Cerebellar cortex (tissue), 1 donor: Measurements from ENCODE around the gene VWA5B1.
"Not testable (repeated sequence)": the region's sequence is repeated elsewhere in the genome, so short reads cannot be mapped to it uniquely, and the experiment has no call there.

Experiments
- DNase-seq: peaks from one replicate; pipeline ENCODE4 v3.0.0-alpha.2; 2015; ENCODE audit warnings: low spot score

The VWA5B1 gene, protein sequence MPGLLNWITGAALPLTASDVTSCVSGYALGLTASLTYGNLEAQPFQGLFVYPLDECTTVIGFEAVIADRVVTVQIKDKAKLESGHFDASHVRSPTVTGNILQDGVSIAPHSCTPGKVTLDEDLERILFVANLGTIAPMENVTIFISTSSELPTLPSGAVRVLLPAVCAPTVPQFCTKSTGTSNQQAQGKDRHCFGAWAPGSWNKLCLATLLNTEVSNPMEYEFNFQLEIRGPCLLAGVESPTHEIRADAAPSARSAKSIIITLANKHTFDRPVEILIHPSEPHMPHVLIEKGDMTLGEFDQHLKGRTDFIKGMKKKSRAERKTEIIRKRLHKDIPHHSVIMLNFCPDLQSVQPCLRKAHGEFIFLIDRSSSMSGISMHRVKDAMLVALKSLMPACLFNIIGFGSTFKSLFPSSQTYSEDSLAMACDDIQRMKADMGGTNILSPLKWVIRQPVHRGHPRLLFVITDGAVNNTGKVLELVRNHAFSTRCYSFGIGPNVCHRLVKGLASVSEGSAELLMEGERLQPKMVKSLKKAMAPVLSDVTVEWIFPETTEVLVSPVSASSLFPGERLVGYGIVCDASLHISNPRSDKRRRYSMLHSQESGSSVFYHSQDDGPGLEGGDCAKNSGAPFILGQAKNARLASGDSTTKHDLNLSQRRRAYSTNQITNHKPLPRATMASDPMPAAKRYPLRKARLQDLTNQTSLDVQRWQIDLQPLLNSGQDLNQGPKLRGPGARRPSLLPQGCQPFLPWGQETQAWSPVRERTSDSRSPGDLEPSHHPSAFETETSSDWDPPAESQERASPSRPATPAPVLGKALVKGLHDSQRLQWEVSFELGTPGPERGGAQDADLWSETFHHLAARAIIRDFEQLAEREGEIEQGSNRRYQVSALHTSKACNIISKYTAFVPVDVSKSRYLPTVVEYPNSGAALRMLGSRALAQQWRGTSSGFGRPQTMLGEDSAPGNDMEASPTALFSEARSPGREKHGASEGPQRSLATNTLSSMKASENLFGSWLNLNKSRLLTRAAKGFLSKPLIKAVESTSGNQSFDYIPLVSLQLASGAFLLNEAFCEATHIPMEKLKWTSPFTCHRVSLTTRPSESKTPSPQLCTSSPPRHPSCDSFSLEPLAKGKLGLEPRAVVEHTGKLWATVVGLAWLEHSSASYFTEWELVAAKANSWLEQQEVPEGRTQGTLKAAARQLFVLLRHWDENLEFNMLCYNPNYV

DNA sequence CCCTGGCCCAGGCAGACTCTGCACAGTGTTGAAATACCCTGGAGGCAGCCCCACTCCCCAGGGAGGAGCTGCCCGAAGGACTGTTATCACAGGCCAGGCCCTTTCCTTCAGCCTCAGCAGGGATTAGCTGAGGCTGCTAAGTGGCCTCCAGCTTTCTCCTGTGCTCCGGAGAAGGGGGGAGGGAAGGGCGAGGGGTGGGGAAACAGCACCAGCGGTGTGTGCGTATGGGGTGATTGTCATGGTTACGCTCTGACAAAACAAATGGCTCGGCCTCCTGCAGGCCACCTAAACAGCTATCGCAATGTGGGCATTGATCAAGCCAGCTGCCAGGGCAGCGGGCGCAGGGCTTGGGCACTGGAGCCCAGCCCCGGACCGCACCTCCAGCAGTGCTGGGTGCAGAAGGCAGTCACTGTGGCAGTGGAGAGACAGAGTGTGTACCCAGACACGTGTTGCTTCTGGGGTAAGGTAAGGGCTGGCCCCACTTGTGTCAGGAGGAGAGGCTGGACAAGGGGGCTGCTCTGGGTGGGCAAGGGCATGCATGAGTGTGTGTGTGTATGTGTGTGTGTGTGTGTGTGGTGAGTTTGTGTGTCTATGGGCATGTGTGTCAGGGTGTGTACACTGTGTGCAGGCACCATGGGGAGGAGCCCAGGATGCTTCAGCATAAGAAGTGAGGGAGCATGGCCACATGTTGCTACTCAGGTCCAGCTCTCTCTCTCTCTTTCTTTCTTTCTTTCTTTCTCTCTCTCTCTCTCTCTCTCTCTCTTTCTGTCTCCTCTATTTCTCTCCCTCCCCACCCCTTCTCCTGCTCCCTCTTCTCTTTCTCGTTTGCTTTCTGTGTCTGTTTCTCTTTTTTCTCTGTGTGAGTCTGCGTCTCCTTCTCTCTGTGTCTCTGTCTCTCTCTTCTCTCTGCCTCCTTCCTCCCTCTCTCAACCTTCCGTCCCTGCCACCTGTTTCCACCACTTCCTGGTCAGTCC is at the start of gene VWA5B1:
VWA5B1 (plus strand) TSS at position 252 of the 974 bp plus-strand sequence. CDS start 19,727 bp downstream, outside the sequence.
- no peak for DNase-seq

DNA sequence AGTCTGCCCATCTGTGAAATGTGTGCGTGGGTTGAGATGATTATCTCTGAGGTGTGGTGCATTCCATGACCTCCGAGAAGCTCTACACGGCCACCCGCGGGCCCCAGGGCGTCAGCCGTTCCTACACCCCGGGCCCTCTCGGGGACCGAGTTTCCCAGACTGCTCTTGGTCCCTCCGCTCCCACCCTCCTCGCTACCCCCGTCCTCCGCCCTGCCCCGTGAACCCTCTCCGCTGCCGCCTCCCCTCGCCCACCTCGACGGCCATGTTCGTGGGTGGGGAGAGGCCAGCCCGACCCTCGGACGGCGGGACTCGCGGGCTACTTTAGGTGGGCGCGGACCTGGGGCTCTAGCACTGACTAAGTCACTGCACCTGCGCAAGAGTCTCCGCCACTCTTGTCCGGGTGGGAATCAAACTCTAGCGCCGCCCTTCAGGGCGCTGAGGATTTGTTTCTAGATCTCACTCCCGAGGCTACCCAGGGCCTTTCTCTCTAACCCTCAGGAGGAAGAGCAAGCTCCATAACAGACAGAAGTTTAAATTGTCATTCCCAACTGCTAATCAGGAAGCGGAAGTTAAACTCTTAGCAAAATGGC is 47.7 kb upstream of the VWA5B1 start:
- no peak for DNase-seq

DNA sequence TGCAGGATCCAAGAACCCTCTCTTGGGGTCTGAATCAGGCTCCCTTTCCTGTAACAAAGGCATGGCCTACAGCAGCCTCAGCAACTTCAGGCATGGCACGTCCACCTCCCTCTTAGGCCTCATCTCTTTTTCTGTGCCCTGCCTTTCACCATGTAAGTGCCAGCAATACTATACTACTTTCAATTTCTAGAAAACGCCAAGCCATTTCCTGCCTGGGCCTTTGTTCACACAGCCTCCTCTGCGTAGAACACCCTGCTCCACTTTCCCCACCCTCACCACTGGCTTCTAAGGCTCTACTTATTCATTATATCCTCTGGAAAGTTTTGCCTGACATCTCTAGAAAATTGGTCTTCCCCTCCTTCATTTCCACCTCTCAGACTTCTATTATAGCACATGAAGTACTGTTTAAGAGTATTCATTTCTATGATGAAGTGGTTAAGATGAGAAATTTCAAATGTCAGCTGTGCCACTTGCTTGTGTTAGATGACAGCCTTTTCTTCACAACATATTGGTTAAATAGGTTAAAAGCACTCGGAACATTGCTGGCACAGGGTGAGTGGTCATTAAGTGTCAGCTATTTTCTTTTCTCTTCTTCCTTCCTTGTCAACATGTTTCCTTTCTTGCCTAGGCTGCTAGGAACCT is 41.6 kb upstream of the VWA5B1 start:
- DNase-seq = no peak

DNA sequence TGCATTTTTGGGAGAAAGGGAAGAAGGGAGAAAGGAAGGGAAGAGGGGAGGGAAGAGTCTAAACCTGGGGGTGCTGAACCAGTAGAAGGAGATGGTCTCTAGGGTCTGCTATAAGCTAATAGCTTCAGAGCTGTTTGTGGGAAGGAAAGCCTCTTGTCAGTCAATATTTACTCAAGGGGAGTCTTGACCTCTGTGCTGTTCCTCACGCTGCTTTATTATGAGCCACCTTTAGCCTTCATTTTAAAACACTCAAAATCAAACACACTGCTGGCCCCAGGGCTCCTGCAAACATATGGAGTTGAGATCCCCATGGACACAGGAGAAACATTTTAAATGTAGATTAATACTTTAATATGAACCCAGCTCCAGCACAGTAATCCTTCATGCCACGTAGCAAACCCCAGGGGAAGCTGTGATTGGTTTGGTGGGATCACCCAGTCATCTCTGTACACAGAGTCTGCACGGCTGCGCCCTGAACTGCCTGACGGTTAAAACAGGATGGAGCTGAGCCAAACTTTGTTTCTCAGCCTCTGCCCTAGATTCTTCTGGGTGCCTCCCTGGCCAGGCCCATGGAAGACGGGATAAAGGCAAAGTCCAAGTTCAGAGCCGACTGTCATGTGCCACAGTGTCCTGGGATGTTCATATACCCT is 40.2 kb upstream of the VWA5B1 start:
- no peak for DNase-seq

DNA sequence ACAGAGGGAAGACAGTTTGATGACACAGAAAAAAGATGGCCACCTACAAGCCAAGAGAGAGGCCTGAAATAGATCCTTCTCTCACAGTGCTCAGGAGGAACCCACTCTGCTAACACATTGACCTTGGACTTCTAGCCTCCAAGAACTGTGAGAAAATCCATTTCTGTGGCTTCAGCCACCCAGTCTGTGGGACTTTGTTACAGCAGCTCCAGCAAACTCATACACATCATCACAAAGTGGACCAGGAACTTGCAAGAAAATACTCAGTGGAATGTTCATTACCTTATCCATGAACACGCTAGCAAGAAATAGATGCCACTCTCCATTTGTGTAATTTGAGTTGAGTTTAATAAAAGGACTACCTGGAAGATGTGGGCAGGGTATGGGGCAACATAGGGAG is 38.1 kb upstream of the VWA5B1 start:
- no peak for DNase-seq

DNA sequence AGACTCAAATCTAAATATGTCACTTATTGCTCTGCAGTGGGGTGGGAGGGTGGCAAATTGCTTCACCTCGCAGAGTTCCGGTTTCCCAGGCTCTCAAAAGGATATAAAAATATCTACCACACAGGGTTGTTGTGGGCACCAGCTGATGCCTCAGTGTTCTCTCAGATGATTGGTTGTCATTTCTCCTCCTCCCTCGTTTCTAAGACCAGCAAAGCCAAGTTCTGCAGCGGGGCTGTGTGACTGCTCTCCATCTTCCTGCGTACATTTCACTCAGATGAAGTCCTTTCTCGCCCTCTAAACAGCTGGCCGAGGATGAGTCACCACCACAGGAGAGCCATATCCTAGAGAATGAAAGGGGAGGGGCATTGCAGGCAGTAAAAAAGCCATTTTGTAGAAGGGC is 35.0 kb upstream of the VWA5B1 start:
- no peak for DNase-seq

DNA sequence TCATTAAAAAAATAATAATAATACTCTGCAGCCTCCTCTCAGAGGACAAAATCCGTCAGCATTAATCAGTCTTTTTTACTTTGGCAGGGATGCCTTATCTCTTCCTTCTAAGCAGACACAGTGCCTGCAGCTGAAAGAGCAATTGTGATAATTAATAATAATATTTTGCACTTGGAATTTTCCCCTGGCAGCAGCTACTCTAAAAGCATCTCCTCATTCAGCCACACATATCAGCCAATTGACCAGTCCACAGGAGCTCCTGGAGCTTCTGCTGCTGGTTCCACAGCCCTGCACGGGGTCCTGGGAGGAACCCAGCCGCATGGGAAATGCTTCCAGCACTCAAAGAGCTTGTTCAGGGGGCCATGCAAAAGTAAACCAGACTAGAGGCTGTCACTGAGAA is 31.0 kb upstream of the VWA5B1 start:
- peak; percentile 69 for DNase-seq

DNA sequence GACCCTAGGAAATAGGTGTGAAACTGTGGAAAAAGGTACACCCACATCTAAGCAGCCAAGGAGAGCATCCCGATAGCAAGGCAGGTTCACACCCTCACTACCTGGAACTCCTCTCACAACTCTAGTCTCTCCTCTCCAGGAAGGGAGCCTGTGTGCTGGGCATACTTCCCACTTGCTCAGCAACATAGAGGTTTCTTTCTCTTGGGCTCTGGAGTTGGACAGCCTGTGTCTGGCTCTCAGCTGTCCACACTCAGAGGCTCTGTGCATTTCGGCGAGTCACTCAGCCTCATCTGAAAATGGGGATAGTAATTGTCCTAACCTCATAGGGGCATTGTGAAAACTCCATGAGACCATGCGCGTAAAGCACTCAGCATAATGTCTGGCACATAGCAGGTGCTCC is 29.6 kb upstream of the VWA5B1 start:
- DNase-seq = no peak

DNA sequence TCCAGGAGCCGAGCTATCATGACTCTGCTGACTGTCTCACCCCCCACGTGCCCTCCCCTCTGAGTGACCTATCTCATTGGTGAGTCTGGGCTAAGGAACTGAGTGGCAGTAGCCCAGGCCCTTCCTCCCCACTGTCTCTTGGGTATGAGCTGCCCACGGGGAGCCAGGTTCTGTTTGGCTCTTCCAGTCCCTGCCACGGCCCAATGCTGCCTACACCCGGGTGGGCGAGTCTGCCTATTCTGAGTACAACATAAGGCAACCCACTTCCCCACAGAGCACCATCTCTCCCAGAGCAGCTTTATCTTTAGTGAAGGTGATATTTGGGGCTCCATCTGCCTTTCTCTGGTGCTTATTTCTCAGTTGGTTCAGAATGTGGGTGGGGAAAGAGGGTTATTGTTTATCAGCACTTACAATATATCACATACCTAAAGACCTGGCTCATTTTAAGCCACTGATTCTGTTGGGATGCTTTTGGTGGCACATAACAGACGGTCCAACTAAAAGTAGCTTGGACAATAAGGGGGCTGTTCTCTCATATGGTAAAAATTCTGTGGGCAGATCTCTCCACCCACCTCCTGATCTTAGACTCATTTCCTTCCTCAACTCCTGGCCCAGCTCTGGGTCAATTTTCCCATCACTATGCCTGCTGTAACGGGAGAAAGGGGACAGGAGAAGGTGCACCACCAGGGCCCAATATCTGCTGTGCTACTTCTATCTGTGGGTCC is 27.7 kb upstream of the VWA5B1 start:
- no peak for DNase-seq

DNA sequence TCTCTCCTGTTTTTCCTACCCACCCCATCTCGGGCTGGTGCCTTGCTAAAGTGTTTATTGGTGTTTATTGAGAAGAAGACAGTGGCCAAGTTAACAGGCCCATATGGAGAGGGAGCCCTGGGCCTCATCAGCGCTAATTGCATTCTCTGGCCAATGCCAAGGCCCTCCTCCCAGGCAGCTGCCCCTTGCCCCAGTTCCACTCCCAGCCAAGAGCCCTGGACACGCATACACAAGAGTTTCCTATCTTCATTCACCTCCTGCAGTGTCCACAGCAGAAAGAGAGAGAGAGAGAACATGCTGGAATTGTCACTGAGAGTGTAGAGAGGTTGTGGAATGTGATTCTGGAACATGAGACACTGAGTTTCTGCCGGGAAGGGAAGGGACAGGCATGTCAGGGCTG is 25.4 kb upstream of the VWA5B1 start:
- no peak for DNase-seq

DNA sequence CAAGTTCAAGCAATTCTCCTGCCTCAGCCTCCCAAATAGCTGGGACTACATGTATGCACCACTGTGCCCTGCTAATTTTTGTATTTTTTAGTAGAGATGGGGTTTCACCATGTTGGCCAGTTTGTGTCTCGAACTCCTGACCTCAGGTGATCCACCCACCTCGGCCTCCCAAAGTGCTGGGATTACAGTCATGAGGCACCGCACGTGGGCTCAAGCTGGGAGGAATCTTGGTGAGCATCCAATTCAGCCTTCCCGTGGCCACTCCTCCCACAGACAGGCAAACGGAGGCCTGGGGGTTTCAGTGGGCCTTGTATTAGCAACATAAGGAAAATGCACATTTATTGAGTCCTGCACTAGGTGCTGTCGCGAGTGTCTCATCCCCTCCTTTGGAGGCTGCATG is 24.5 kb upstream of the VWA5B1 start:
- no peak for DNase-seq

DNA sequence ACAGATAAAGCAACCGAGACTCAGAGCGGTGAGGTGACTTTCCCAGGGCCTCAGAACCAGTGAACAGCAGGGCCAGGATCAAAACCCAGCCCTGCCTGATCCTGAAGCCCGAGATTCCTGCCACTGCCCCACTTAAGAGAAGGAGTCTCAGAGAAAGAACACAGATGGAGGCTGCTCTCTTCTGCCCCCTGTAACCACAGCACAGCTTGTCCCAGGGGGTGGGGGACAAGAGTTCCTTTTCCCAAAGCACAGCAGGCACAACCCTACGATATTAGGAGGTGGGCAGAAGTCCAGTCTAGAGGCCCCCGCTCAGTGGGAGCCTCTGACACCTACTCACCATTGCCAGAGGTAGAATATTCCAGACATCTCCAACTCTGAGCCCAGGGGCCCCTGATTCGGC is 24.0 kb upstream of the VWA5B1 start:
- DNase-seq = no peak

DNA sequence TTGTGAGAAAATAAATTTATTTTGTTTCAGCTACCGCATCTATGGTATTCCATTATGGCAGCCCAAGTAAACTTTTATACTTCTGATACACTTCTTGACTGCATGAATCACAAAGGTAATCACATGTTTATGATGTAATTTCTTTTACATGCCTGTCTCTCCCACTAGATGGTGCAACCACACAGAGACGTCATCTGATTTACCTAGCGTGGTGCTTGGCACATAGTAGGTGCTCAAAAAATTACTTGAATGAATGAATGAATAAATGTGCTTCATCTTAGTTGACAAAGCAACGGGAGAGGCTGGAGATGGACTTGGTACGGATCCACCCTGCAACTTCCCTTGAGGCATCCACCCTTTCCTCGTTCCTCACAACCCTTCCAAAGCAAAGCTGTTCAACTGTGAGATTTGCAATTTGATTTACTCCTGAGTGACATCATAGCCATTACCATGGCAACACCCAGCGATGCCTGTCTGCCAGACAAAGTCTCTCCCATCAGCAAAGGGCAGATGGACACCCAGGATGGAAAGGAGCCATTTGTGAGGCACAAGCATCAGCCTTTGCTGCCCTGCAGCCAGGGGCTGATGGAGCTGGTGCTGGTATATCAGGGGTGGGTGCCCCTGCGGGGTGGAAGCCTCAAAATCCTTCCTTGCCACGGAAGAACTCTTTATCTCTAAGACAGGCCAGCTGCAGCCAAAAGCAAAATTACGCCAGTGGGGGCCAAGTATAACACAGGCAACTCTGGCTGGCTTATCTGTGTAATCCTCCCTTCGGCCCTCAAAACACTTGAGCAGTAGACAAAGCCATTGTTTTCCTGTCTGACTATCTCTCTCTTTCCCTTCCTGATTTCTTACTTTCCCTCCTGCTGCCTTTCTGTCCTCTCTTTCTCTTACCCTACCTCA is 18.9 kb upstream of the VWA5B1 start:
- DNase-seq = no peak

DNA sequence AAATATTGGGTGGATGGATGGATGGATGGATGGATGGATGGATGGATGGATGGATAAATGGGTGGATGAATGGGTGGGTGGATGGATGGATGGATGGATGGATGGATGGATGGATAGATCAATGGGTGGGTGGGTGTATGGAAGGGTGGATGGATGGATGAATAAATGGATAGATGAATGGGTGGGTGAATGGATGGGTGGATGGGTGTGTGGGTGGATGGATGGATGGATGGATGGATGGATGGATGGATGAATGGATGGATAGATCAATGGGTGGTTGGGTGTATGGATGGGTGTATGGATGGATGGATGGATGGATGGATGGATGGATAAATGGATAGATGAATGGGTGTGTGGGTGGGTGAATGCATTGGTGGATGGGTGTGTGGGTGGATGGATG is 17.0 kb upstream of the VWA5B1 start:
- not testable (repeated sequence) for DNase-seq

DNA sequence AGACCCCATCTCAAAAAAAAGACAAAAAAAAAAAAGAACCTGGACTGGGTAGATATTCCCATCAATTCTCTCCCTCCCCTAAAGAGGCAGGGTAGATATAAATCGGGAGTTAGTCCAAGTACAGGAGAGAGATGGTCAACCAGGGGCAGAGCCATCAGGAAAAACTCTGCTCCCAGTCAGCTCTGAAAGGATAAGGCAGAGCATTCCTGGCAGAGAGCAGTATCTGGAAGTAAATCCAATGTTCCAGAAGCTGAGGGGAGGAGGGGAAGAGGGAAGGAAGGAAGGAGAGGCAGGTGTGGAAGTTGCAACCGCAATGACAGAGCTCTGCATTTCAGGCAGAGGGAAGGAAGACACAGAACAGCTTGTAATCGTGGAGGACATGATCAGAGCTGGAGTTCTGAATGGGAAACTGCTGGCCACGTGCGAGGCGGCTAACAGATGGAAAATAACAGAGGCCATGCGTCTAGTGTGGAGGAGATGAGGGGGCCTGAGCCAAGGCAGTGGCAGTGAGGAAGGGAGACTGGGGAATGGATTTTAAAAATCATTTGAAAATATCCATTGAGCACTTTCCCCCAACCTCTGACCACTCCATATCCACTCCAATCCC is 15.3 kb upstream of the VWA5B1 start:
- no peak for DNase-seq

DNA sequence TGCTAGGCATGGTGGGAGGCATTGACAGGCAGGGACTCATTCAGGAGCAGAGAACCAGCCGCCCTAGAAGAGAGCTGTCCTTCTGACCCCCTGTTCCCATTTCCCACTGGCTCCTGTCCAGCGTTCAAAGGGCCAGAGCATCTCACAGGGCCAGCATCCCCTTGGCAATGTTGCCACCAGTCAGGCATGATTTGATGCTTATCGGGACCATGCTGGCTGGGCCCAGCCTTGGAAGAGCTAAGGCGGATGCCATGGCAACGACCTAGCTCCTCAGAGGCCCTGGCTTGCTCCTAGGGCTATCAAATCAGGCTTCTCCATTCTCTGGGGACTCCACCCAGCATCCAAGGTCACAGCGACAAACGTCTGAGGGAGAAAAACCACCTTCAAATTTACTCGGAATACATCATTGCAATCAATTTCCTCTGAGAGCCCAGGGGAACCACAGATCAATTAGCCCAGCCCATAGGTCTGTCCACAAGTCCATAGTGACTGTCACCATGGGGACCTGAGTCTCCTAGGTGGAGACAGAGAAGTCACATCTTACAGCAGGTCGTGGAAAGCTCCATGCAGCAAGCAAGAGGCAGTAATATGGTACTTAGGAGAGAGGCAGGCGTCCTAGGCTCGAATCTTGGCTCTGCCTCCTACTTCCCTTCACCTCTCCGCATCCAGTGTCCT is 14.1 kb upstream of the VWA5B1 start:
- no peak for DNase-seq

DNA sequence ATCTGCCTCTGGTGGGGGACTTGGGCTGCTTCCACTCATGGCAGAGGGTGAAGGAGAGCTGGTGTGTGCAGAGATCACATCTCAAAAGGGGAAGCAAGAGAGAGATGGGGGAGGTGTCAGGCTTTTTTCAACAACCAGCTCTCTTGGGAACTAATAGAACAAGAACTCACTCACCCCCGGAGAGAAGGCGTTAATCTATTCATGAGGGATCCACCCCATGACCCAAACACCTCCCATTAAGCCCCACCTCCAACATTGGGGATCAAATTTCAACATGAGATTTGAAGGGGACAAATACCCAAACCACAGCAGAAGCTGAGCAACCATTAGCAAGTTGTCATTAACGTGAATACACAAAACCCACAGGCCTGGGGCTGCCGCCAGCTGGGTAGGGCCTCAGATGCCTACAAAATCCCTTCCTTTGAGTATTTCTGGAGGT is 12.0 kb upstream of the VWA5B1 start:
- no peak for DNase-seq
